HG03066 (cell line): ENCODE data around the gene SBK3.
"Not testable (repeated sequence)": the region's sequence is repeated elsewhere in the genome, so short reads cannot be mapped to it uniquely, and the experiment has no call there.

Source experiments
- ATAC-seq: cut with Tn5 transposase; IDR thresholded peaks from one replicate; pipeline ENCODE4 v1.9.1; 2021; ENCODE audit warnings: low read depth; ENCODE audit not compliant: unreplicated experiment

SBK3 gene

GRCh38 chr19:55543567-55543966 is 1.8 kb downstream of the SBK3 start:
- ATAC-seq = no peak

- no peak for ATAC-seq
Measured at GRCh38 chr19:55542292-55542855, 3.0 kb downstream of the SBK3 start.

GRCh38 chr19:55541091-55541490 is 4.3 kb downstream of the SBK3 start:
- no peak for ATAC-seq

GRCh38 chr19:55540619-55541018 is 4.7 kb downstream of the SBK3 start:
- no peak for ATAC-seq

- ATAC-seq = no peak
Measured at GRCh38 chr19:55539090-55539984, 6.0 kb downstream of the SBK3 start.

GRCh38 chr19:55538132-55538531 is 7.2 kb downstream of the SBK3 start:
- ATAC-seq = no peak

- no peak for ATAC-seq
Measured at GRCh38 chr19:55537741-55538111, 7.6 kb downstream of the SBK3 start.

- ATAC-seq = no peak
Measured at GRCh38 chr19:55536951-55537740, 8.2 kb downstream of the SBK3 start, which contains the start of gene SBK2. Gene SBK2 (minus strand): TSS chr19:55537133. CDS start chr19:55536294, 839 bp downstream.

- ATAC-seq = no peak
Measured at GRCh38 chr19:55536366-55536765, 9.0 kb downstream of the SBK3 start.

- no peak for ATAC-seq
Measured at GRCh38 chr19:55535965-55536350, 9.4 kb downstream of the SBK3 start.

GRCh38 chr19:55535173-55535964 is 10.0 kb downstream of the SBK3 start:
- ATAC-seq = no peak

- ATAC-seq = not testable (repeated sequence)
Measured at GRCh38 chr19:55534280-55534679, 11.1 kb downstream of the SBK3 start.

GRCh38 chr19:55530996-55531395 is 14.3 kb downstream of the SBK3 start:
- no peak for ATAC-seq

GRCh38 chr19:55529636-55530234 is 15.6 kb downstream of the SBK3 start:
- ATAC-seq = no peak

- ATAC-seq = no peak
Measured at GRCh38 chr19:55528030-55528803, 17.1 kb downstream of the SBK3 start.

GRCh38 chr19:55527197-55528029 is 17.9 kb downstream of the SBK3 start:
- ATAC-seq = no peak

GRCh38 chr19:55526216-55527196 is 18.8 kb downstream of the SBK3 start:
- ATAC-seq = no peak
